Mononuclear cell (primary cell): ENCODE measurements around the gene PFKFB3. TPM values are rescaled to one million over a fixed set of nuclear protein-coding genes. Genes with fewer than 3 reads are reported as not detected.
"Not testable (repeated sequence)": the region's sequence is repeated elsewhere in the genome, so short reads cannot be mapped to it uniquely, and the experiment has no call there.

Source experiments
- H3K27me3 ChIP-seq: 2 replicates; pipeline ENCODE4 v1.6.0; 2011; ENCODE audit warnings: low read length, control low read depth; ENCODE audit not compliant: insufficient read depth
- H3K4me1 ChIP-seq: 2 replicates; pipeline ENCODE4 v1.5.1; 2011; ENCODE audit warnings: mild to moderate bottlenecking, low read length, control low read depth; ENCODE audit not compliant: insufficient read depth
- H3K4me3 ChIP-seq: 2 replicates; pipeline ENCODE4 v1.5.1; 2011; ENCODE audit warnings: mild to moderate bottlenecking, low read length, moderate library complexity
- H3K9me3 ChIP-seq: 2 replicates; pipeline ENCODE4 v1.5.1; 2011; ENCODE audit warnings: low read depth, mild to moderate bottlenecking, control low read depth, low read length
- total RNA-seq: library from RNA; depleted of rRNA; stranded (reverse); fragments of >200 nt; gene quantifications from one replicate; pipeline ENCODE4 v1.2.3, GENCODE V29; 2012

PFKFB3 gene
- total RNA-seq: 208 TPM

GRCh38 chr10:6202684-6203330, at the start of gene PFKFB3:
TSS of gene PFKFB3 (plus strand) at chr10:6202932. CDS start at chr10:6203261, 329 bp downstream.
- Histone ChIP-seq H3K4me3 (peak within 1 kb of the TSS; percentile 70), H3K4me1 (peaks cover 57% of the 10 kb centered on the region), H3K9me3 (no peaks in the 10 kb centered on the region), H3K27me3 (no peaks in the 10 kb centered on the region)

- no peak overlapping the region for H3K4me3 ChIP-seq
- H3K4me1 ChIP-seq: peaks cover 48% of the 10 kb centered on the region
- H3K9me3 ChIP-seq: no peaks in the 10 kb centered on the region
Measured at GRCh38 chr10:6153845-6154244, 48.9 kb upstream of the PFKFB3 start.

GRCh38 chr10:6154566-6154965, 48.2 kb upstream of the PFKFB3 start:
- H3K4me1 ChIP-seq: peaks cover 45% of the 10 kb centered on the region
- no peaks in the 10 kb centered on the region for H3K9me3 ChIP-seq
- H3K4me3 ChIP-seq: no peak overlapping the region
- H3K27me3 ChIP-seq: no peaks in the 10 kb centered on the region

More at GRCh38 chr10:6153845-6154244, 48.9 kb upstream of the PFKFB3 start:
- H3K27me3 ChIP-seq: no peaks in the 10 kb centered on the region

- Histone ChIP-seq H3K9me3 (no peaks in the 10 kb centered on the region), H3K4me1 (peaks cover 18% of the 10 kb centered on the region), H3K4me3 (no peak overlapping the region), H3K27me3 (no peaks in the 10 kb centered on the region)
Measured at GRCh38 chr10:6158276-6158675, 44.5 kb upstream of the PFKFB3 start.

- H3K27me3 ChIP-seq: no peaks in the 10 kb centered on the region
- peaks cover 30% of the 10 kb centered on the region for H3K4me1 ChIP-seq
- H3K9me3 ChIP-seq: no peaks in the 10 kb centered on the region
- no peak overlapping the region for H3K4me3 ChIP-seq
Measured at GRCh38 chr10:6161921-6162320, 40.8 kb upstream of the PFKFB3 start.

- Histone ChIP-seq H3K9me3 (no peaks in the 10 kb centered on the region), H3K4me1 (peaks cover 30% of the 10 kb centered on the region), H3K4me3 (peak overlapping the region; percentile 38), H3K27me3 (no peaks in the 10 kb centered on the region)
Measured at GRCh38 chr10:6162589-6163356, 40.0 kb upstream of the PFKFB3 start.

- Histone ChIP-seq H3K9me3 (no peaks in the 10 kb centered on the region), H3K27me3 (no peaks in the 10 kb centered on the region), H3K4me3 (peak overlapping the region; percentile 63), H3K4me1 (peaks cover 30% of the 10 kb centered on the region)
Measured at GRCh38 chr10:6163364-6164270, 39.1 kb upstream of the PFKFB3 start.

- H3K4me1 ChIP-seq: peaks cover 30% of the 10 kb centered on the region
- no peaks in the 10 kb centered on the region for H3K9me3 ChIP-seq
- H3K4me3 ChIP-seq: peak overlapping the region; percentile 63
- H3K27me3 ChIP-seq: no peaks in the 10 kb centered on the region
Measured at GRCh38 chr10:6164271-6165095, 38.2 kb upstream of the PFKFB3 start.

GRCh38 chr10:6165221-6165725, 37.5 kb upstream of the PFKFB3 start:
- no peak overlapping the region for H3K4me3 ChIP-seq
- no peaks in the 10 kb centered on the region for H3K9me3 ChIP-seq
- no peaks in the 10 kb centered on the region for H3K27me3 ChIP-seq
- H3K4me1 ChIP-seq: peaks cover 37% of the 10 kb centered on the region

GRCh38 chr10:6165933-6166332, 36.8 kb upstream of the PFKFB3 start:
- not testable (repeated sequence) for H3K9me3 ChIP-seq, H3K4me3 ChIP-seq, H3K27me3 ChIP-seq
- peaks cover 44% of the 10 kb centered on the region for H3K4me1 ChIP-seq

GRCh38 chr10:6167456-6167855, 35.3 kb upstream of the PFKFB3 start:
- H3K27me3 ChIP-seq: no peaks in the 10 kb centered on the region
- no peaks in the 10 kb centered on the region for H3K9me3 ChIP-seq
- peaks cover 58% of the 10 kb centered on the region for H3K4me1 ChIP-seq
- no peak overlapping the region for H3K4me3 ChIP-seq

- Histone ChIP-seq H3K4me3 (no peak overlapping the region), H3K9me3 (no peaks in the 10 kb centered on the region), H3K4me1 (peaks cover 58% of the 10 kb centered on the region), H3K27me3 (no peaks in the 10 kb centered on the region)
Measured at GRCh38 chr10:6168084-6168483, 34.6 kb upstream of the PFKFB3 start.

GRCh38 chr10:6170638-6171037, 32.1 kb upstream of the PFKFB3 start:
- peaks cover 52% of the 10 kb centered on the region for H3K4me1 ChIP-seq
- no peaks in the 10 kb centered on the region for H3K27me3 ChIP-seq
- H3K9me3 ChIP-seq: no peaks in the 10 kb centered on the region
- H3K4me3 ChIP-seq: no peak overlapping the region
